Smooth muscle cell of the brain vasculature (primary cell): ENCODE results near the gene PPP1R1C.

Source experiments
- DNase-seq: peaks from one replicate; pipeline ENCODE4 v3.0.0-alpha.2; 2012; ENCODE audit warnings: low read depth, low spot score

Gene PPP1R1C

GRCh38 chr2:181972431-181973170, 13.1 kb upstream of the PPP1R1C start:
- DNase-seq: no peak

DNA sequence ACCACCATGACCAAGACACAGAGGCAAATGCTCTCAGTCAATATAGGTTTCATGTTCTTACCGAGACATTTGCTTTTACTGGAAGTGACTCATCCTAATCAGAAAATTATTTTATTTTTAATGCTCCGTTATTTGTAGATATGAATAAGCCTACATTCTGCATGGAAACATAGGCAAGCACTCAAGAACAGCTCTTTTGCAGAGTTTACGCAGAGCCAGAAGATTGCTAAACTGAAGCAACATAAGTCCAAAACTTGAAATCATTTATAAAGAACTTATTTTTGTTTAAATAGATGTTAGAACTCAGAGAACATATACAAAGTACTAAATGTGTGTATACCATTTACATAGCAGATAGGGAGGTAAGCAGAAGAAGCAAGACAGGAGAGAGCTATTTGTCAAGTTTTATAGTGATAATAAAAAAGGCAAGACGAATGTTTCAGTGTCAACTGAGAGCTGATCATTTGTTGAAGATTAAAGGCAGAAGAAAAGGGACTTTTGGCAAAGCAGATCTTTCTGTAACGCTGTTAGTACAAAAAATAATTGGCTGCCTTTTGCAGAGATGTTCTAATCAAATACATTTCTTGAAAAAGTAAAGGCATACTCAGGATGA, 12.4 kb upstream of the PPP1R1C start:
- DNase-seq: no peak

GRCh38 chr2:181977661-181978350, 7.8 kb upstream of the PPP1R1C start:
- no peak for DNase-seq

GRCh38 chr2:181978351-181979150, 7.1 kb upstream of the PPP1R1C start:
- no peak for DNase-seq

DNA sequence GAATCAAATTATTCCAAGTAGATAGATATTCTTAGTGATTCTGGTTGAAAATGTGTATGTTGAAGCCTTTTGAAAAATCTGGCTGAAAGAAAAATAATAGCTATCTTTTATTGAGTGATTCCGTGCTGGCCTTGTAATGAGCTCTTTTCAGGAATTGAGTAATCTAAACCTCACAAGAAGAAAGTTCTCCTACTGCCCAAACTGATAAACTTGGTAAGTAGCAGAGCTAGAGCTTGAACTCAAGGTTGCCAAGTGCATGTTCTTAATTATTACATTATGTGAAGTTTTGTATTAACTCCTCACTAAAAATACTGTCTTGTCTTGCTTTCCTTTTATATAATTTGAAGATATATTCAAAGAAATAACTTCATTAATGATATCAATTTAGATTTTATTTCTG, 1.6 kb upstream of the PPP1R1C start:
- DNase-seq: no peak

DNA sequence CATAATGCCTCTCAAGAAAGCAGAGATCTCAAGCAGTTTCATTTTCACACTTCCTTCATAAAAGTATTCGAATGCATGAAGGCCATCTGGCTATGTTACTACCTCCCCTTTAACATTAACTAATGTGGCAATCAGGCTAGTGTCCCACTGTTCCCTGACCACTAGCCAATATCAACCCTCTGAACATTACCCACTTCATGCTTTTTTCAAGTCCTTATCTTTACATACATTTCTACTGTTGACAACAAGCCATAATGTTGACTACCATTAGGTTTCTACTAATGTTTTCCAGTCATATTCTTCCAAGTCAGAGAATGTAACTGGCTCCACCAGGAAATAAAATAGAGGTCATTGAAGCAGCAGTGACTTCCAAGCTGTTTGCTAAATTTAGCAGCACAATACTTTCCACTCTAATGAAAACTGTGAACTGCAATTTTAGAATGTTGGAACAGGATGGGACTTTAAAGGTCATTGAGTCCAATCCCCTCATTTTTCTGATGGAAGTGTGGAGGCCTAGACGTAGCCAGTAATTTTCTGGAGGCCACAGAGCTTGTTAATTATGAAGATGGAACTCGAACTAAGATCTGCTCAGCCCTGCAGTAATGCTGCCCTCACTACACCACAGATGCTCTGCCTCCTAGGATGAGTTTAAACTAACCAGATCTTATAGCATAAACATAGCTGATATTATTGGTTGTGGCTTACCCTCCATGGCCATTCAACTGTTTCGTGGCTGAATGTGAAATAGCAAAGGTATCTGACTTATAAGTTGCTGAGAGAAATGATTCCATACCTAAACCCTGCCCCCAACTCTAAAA, 630 bp upstream of the PPP1R1C start:
- DNase-seq: no peak

DNA sequence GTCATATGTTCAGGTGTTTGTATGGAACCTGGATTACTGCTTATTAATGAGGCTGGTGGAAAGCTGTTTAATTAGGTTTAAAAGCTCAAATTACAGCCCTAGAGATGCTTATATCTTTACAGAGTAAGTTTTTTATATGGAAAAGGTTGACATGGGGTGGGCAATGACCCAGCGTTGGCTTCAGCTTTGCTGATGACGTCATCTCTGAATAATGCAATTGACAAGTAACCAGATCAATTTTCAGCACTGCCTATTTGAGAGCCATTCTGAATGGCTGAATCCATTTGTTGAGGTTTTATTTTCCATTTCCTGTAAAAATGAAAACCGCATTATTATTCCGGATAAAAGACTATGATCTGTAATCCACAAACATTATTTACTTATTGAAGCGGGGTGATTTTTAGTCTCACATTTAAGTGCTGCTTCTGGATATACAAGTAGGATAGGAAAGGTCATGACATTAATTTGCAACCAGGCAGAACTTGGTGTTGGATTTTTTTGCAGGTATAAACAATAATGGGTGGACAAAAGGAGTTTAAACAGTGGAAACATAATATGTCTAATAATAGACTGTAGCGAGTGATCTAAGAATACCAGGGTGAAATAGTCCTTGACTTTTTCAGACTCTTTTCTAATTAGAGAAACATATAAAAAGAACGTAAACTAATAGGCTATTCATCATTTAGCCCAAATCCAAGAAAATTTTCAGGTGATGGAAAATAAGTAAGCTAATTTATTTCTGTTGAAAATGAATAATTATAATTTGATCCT, 2.7 kb downstream of the PPP1R1C start:
- no peak for DNase-seq

GRCh38 chr2:181989099-181989498, 3.4 kb downstream of the PPP1R1C start:
- no peak for DNase-seq

- no peak for DNase-seq
Measured at GRCh38 chr2:181991171-181991885, 5.7 kb downstream of the PPP1R1C start.

GRCh38 chr2:181992776-181993175, 7.1 kb downstream of the PPP1R1C start:
- DNase-seq: no peak

GRCh38 chr2:181995289-181995688, 9.6 kb downstream of the PPP1R1C start:
- DNase-seq: no peak

DNA sequence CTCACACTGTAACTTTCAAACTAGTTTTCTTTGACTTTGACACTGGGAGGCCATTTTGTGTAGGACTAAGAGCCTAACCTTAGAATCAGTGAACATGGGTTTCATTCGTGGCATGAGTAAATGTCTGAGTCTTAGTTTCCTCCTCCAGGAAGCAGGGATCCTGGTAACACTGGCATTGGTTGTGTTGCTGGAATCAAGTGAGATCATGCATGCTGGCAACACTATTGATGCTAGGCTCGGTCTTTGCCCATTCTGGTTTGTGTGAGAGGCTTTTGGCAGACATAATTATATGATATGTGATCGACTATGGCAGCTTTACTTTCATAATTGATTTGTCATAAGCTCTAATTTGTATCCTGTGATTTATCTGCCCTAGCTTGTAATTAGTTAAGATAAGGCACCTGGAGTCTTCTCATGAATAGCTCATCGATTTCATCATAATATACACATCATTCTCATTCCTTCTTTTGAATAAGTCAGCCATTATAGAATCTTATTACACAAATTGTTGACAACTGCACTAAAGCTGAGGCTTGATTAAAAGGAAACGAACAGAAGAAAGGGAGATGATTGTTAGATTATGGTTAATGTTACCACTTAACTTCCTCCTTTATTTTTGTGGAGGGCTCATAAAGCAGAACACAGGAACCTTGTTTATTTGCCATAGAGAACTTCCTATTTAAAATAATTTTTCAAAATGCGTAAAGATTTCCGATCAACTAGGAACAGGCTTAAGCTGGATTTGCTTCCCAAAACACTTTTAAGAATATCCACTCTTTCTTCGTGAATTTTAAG, 12.6 kb downstream of the PPP1R1C start:
- no peak for DNase-seq

DNA sequence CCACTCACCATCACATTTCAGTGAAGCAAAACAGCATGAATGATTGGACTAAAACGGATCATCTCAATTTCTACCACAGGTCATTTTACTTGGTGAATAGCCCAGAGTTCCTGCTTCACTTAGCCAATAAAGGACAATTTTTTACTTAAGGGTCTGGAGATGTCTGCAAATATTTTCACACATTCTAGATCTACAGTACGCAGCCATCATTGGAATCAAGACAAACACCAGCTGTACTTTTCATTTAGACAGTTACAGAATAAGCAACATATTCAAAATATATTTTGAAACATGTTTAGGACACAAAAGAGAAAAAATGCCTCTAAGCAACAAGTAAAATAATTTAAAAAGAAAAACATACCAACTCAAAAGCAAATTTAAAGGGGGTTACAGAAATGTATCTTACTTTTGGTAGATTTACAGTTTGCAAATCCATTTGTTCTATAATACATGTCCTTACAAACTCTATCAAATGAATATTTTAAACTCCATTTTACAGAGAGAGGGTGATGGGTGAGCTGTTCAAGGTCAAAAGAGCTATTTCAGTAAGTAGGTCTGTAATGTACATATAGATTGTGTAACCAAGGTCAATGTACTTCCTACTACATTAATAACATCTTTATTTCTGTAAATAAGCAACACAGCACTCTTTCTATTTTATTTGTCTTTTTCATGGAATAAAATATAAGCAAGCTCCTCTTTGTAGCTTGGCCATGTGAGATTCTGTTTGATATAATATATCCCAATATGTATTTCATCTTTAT, 13.4 kb downstream of the PPP1R1C start:
- DNase-seq: no peak

- no peak for DNase-seq
Measured at GRCh38 chr2:181999911-182000310, 14.3 kb downstream of the PPP1R1C start.

GRCh38 chr2:182004945-182005520, 19.4 kb downstream of the PPP1R1C start:
- DNase-seq: no peak

DNA sequence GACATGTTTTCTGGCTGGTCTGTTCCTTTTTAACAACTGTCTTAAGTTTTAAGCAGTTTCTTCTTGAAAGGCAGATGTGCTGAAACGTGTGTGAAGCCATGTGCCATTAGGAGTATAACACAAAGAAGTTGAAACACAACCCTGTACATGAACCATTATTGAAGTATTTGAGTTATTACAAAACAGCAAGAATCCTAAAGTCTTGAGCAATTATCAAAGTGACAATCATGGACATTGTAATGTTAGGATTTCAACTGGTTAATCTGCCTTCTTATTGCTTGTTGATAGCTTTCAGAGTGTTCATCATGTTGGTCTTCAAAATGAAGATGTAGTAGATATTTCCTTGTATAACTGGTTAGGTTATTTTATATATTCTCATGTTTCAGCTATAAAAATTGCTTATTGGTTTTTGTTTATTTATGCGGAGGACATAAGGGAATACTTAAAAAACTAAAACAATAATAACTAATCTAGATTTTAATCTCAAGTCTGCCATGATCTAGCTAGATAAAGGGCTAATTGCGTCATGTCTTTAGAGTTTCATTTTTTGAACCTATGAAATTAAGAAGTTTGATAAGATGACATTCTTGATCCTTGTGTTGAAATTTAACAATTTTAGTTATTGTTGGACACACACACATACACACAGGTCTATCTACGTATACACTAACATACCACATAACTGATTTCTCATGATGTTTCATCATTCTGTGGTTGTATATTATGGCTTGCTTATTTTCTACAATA, 21.1 kb downstream of the PPP1R1C start:
- DNase-seq: no peak

GRCh38 chr2:182014284-182014683, 28.6 kb downstream of the PPP1R1C start:
- no peak for DNase-seq
